ENCODE measurements around the gene HGF. TPM values are rescaled to one million over a fixed set of nuclear protein-coding genes. Genes with fewer than 3 reads are reported as not detected.

HGF gene
- total RNA-seq, 1 experiment from 2014 or later: not detected

DNA sequence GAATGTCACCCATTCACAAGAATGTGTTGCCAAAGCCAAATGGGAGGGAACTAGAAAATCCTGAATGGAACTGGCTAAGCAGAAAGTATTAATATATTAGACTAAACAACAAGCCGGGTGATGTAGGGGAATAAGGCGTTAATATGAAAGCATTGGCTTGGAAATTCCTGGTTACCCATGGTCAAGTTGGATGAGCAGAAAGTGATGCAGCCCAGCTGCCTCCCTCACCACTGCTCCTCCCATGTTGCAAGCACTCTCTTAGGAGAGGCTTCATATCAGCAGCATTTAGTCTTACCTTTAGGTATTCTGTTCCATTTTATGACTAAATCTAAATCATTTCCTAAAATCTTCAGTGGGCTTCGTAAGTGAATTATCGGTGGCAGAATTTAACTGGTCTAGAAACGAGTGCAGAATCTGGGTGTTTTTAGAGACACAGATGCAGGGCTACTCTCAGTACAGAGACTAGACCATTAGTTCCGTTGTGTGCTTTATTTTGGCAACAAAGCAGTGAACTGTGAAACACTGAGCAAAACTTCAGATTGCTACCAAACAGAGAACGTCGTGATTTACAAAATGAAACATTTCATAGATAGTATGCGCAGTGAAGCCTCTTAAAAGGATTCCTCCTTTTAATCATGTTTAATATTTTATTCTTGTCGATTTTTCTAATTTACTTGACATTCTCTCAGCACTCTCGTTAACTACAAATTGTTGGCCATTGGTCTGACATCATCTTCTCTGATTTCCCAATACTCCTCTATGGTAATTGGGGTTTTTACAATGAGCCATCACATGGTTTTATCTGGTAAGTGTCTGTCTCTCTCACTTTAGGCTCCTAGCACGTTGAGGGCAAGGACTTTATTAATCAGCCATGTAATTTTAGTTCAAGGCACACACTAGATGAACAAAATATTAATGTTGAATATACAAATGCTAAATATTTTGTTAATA is 22.0 kb upstream of the HGF start:
- no peak for DNase-seq
- no peaks in the 10 kb centered on the region for H3K9me3 ChIP-seq
- Mint-ChIP-seq H3K9me3 (ENCODE audit: unreplicated experiment) (no peaks in the 10 kb centered on the region), H3K4me1 (ENCODE audit: low read depth, unreplicated experiment) (no peaks in the 10 kb centered on the region), H3K36me3 (ENCODE audit: insufficient read depth, unreplicated experiment) (no peaks in the 10 kb centered on the region), H3K27ac (ENCODE audit: unreplicated experiment) (no peak overlapping the region), H3K4me3 (ENCODE audit: unreplicated experiment) (no peak overlapping the region), H3K27me3 (ENCODE audit: insufficient read depth, unreplicated experiment) (peaks cover 11% of the 10 kb centered on the region)
- no peaks in the 10 kb centered on the region for H3K27me3 ChIP-seq (replicated peaks; ENCODE audit: control insufficient read depth, insufficient read depth, low read length)
- intact Hi-C loops (cut with micrococcal nuclease; ENCODE audit: unreplicated experiment): no loop called here
- no TSS peak for BruUV-seq (replicated peaks)
- no peak overlapping the region for H3K4me3 ChIP-seq (ENCODE audit: low read depth, low read length)
- no peaks in the 10 kb centered on the region for H3K36me3 ChIP-seq (ENCODE audit: control insufficient read depth, insufficient read depth, low read length)
- no peaks in the 10 kb centered on the region for H3K4me1 ChIP-seq
- TF ChIP-seq, protein P1, sequence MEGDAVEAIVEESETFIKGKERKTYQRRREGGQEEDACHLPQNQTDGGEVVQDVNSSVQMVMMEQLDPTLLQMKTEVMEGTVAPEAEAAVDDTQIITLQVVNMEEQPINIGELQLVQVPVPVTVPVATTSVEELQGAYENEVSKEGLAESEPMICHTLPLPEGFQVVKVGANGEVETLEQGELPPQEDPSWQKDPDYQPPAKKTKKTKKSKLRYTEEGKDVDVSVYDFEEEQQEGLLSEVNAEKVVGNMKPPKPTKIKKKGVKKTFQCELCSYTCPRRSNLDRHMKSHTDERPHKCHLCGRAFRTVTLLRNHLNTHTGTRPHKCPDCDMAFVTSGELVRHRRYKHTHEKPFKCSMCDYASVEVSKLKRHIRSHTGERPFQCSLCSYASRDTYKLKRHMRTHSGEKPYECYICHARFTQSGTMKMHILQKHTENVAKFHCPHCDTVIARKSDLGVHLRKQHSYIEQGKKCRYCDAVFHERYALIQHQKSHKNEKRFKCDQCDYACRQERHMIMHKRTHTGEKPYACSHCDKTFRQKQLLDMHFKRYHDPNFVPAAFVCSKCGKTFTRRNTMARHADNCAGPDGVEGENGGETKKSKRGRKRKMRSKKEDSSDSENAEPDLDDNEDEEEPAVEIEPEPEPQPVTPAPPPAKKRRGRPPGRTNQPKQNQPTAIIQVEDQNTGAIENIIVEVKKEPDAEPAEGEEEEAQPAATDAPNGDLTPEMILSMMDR (IDR thresholded peaks at IDR 0.05; ENCODE audit: insufficient read depth in 1 of 2, low read depth in 1 of 2, low read length in 1 of 2, severe bottlenecking in 1 of 2, unreplicated experiment in 1 of 2): no peak
- POLR2A ChIA-PET: no interaction called here
- CTCF ChIA-PET: no interaction called here

DNA sequence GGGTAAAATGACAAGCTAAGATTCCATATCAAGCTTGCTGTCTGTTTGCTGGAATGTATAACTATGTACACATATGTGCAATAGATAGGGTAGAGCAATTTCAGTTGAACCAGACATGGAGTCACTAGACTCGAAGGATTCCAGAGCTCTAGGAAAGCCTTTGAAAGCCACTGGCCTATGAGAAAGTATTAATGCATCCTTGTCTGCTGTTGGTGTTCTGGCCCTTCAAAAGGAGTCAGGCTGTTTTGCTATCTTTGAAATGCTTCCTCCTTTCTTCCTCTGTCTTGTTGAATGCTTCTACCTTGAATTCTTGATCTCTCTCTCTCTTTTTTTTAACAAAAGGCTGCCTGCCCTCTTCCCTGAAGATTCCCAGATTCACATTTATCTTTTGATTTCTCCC is 20.8 kb upstream of the HGF start:
- no peaks in the 10 kb centered on the region for H3K4me1 Mint-ChIP-seq (ENCODE audit: low read depth, unreplicated experiment)
- H3K36me3 Mint-ChIP-seq (ENCODE audit: insufficient read depth, unreplicated experiment): no peaks in the 10 kb centered on the region
- no peak overlapping the region for H3K4me3 ChIP-seq (ENCODE audit: low read depth, low read length)
- intact Hi-C loops (cut with micrococcal nuclease; ENCODE audit: unreplicated experiment): no loop called here
- ChIA-PET POLR2A (no interaction called here), CTCF (no interaction called here)
- no peaks in the 10 kb centered on the region for H3K27me3 ChIP-seq (replicated peaks; ENCODE audit: control insufficient read depth, insufficient read depth, low read length)
- H3K4me1 ChIP-seq: no peaks in the 10 kb centered on the region
- H3K36me3 ChIP-seq (ENCODE audit: control insufficient read depth, insufficient read depth, low read length): no peaks in the 10 kb centered on the region
- TF ChIP-seq, protein P1 (IDR thresholded peaks at IDR 0.05; ENCODE audit: insufficient read depth in 1 of 2, low read depth in 1 of 2, low read length in 1 of 2, severe bottlenecking in 1 of 2, unreplicated experiment in 1 of 2): no peak
- no peaks in the 10 kb centered on the region for H3K9me3 Mint-ChIP-seq (ENCODE audit: unreplicated experiment)
- DNase-seq: no peak
- peaks cover 6% of the 10 kb centered on the region for H3K27me3 Mint-ChIP-seq (ENCODE audit: insufficient read depth, unreplicated experiment)
- no peak overlapping the region for H3K4me3 Mint-ChIP-seq (ENCODE audit: unreplicated experiment)
- no peak overlapping the region for H3K27ac Mint-ChIP-seq (ENCODE audit: unreplicated experiment)
- no peaks in the 10 kb centered on the region for H3K9me3 ChIP-seq
- no TSS peak for BruUV-seq (replicated peaks)

DNA sequence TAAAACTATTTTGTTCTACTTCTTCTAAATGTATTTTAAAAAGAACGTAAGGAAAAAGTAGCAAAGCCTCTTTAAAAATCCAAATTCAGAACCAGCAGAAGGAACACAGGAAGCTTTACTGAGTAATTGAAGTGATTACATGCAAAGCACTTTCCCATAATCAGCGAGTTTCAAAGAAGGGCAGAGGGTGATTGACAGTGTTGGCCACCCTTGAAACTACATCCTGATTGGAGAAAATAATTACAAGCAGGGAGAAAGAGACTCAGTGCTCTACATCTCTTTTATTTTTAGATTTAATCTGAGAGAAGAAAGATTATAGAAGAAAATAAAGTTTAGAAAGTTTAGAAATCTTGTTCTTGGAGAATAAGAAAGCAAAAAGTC is 20.3 kb upstream of the HGF start:
- H3K36me3 ChIP-seq (ENCODE audit: control insufficient read depth, insufficient read depth, low read length): no peaks in the 10 kb centered on the region
- no peaks in the 10 kb centered on the region for H3K4me1 ChIP-seq
- no peaks in the 10 kb centered on the region for H3K27me3 ChIP-seq (replicated peaks; ENCODE audit: control insufficient read depth, insufficient read depth, low read length)
- Mint-ChIP-seq H3K9me3 (ENCODE audit: unreplicated experiment) (no peaks in the 10 kb centered on the region), H3K4me3 (ENCODE audit: unreplicated experiment) (no peak overlapping the region), H3K36me3 (ENCODE audit: insufficient read depth, unreplicated experiment) (no peaks in the 10 kb centered on the region), H3K4me1 (ENCODE audit: low read depth, unreplicated experiment) (no peaks in the 10 kb centered on the region), H3K27me3 (ENCODE audit: insufficient read depth, unreplicated experiment) (peaks cover 6% of the 10 kb centered on the region), H3K27ac (ENCODE audit: unreplicated experiment) (no peak overlapping the region)
- no peaks in the 10 kb centered on the region for H3K9me3 ChIP-seq
- ChIA-PET POLR2A (no interaction called here), CTCF (no interaction called here)
- DNase-seq: no peak
- no peak overlapping the region for H3K4me3 ChIP-seq (ENCODE audit: low read depth, low read length)
- intact Hi-C loops (cut with micrococcal nuclease; ENCODE audit: unreplicated experiment): no loop called here
- no TSS peak for BruUV-seq (replicated peaks)
- TF ChIP-seq, protein P1 (IDR thresholded peaks at IDR 0.05; ENCODE audit: insufficient read depth in 1 of 2, low read depth in 1 of 2, low read length in 1 of 2, severe bottlenecking in 1 of 2, unreplicated experiment in 1 of 2): no peak

Measured in Caco-2 (cell line).